HG03521 (cell line): Measurements from ENCODE around the gene PPP1R2C.

Source experiments
- ATAC-seq: cut with Tn5 transposase; IDR thresholded peaks from one replicate; pipeline ENCODE4 v1.9.1; 2021; ENCODE audit warnings: mild to moderate bottlenecking, moderate library complexity; ENCODE audit not compliant: unreplicated experiment

PPP1R2C gene

DNA sequence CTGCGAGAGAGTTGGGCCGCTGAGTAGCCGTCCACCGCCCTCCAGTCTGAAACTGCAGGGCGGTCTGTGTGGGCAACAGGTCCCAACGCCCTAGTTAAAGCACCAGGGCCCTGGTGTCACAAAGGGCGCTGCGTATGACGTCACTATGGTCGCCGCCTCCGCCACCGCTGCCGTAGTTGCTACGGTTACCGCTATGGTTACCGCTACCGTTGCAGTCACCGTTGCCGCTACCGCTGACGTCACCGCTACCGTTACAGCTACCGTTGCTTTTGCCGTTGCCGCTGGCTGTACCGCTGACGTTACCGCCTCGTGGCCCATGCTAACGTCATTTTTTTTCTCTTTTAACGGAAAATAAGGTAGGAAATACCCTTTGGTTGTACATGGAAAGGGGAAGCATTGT, at the start of gene PPP1R2C:
TSS of gene PPP1R2C (minus strand) at position 68 of the 400 bp plus-strand sequence. CDS start 84 bp downstream, outside the sequence.
- no peak for ATAC-seq

- no peak for ATAC-seq
These were observed 47.2 kb upstream of the PPP1R2C start for GRCh38 chrX:42825201-42825600.

DNA sequence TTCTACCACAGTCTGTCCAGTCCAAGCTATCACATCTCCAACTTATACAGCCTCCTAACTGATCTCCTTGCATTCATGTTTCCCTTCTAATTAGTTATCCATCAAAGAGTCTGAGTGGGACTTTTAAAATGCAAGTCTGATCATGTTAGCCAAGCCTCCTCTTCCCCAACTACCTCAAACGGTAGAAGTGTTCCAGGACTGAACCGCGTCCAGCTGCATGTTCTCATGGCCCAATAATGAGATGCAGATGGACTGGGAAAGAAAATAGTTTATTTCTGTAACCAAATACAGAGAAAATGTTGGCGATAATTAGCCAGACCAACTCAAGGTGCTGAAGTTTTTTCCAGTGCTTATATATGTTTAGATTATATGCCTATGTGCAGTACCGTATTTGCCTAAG, 46.6 kb upstream of the PPP1R2C start:
- no peak for ATAC-seq

- ATAC-seq, result no peak
These were observed 45.5 kb upstream of the PPP1R2C start for GRCh38 chrX:42823443-42823842.

DNA sequence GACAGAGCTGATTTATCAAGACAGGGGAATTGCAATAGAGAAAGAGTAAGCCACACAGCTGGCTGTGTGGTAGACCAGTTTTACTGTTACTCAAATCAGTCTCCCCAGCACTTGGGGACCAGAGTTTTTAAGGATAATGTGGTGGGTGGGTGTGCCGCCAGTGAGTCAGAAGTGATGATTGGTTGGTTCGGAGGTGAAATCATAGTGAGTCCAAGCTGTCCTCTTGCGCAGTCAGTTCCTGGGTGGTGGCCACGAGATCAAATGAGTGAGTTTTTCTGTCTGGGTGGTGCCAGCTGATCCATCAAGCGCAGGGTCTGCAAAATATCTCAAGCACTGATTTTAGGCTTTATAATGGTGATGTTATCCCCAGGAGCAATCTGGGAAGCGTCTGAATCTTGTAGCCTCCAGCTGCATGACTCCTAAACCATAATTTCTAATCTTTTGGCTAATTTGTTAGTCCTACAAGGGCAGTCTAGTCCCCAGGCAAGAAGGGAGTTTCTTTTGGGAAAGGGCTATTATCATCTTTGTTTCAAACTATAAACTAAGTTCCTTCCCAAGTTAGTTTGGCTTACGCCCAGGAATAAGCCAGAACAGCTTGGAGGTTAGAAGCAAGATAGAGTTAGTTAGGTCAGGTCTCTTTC, 44.0 kb upstream of the PPP1R2C start:
- ATAC-seq, result no peak

DNA sequence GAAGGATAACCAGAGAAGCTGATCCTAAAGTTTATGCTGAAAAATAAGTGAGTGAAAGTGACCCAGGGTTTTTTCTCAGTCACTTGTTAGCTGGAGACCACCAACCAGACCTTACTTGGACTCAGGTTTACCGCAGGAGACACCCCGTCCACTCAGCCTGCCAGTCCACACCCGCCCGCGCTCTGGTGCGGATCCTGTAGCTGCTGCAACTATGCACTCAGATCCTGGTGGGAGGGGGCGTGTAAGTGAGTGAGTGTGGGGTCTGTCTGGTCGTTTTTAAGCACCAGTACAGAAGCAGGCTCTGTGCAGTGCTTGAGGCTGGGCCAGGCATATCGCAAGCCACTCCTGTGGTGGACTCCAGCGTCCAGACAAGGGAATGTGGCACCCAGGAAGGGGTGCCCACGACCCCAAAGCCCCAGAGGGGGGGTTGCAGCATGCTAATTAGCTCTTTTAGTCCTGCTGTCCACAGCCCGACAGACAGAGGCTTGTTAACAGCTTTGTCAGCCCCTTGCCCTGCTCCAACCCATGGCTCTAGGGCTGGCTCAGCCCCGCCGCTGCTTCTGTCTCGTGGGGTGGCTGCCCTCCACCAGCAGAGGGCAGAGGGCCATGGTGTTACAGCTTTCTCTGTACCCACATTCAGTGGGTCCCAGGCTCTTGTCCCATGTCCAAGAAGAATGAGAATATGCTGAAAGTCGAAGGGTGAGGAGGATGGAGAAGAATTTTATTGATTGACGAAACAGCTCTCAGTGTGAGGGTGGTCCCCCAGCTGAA, 40.4 kb upstream of the PPP1R2C start:
- no peak for ATAC-seq

DNA sequence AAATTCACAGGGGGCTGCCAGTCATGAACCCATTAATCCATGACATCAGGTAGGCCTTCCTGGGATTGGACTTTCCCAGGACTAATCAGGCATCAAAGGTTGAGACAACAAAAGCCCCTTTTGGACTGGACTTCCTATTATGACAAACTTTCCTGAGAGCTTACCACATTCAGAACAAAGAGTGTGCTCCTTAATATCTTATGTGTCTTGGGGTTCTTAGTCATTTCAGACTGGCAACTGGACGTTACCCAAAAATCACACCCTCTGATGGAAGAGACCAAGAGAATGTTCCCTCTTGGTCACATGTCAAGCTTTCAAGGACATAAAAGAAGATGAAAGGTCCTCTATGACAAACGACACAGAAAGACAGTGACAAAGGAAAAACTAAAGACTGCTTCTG, 31.6 kb upstream of the PPP1R2C start:
- no peak for ATAC-seq

- ATAC-seq, result no peak
These were observed 29.4 kb upstream of the PPP1R2C start for GRCh38 chrX:42807393-42807792.

DNA sequence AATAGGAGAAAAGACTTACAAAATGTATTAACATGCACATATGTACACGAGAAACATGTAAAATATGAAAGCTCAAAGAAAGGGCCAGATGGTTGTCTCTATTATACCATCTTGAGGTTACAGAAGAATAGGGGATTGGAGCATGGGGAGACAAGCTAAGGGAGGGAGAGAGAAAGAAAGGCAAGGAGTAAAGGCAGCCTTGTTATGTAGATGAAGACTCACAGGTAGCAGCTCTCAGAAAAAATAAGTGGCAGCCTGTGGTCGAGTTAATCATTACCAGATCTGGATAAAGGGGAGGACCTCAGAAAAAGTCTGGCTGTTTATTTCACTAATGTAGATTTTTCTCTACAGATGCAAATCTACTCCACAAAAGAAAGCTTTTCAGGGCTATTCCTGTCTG, 26.6 kb upstream of the PPP1R2C start:
- no peak for ATAC-seq

GRCh38 chrX:42803320-42803719, 25.4 kb upstream of the PPP1R2C start:
- no peak for ATAC-seq

GRCh38 chrX:42797651-42798269, 19.8 kb upstream of the PPP1R2C start:
- no peak for ATAC-seq

DNA sequence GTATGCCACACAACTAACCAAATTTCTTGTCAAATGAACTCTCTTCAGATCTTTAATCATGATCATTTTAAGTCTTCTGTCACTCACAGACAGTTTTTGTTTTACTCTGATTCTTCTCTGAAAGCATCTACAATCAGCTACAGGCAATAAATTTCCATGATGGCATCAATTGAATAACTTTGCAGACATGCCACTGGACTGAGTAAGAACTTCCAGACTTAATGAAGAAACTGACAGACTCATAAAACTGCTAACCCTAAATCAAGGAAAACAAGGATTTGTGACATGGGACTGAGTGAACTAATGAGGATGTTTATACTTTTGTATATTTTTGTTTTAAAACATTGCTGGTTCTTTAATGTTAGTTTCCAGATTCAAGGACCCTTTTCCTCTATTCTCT, 5.5 kb upstream of the PPP1R2C start:
- no peak for ATAC-seq

DNA sequence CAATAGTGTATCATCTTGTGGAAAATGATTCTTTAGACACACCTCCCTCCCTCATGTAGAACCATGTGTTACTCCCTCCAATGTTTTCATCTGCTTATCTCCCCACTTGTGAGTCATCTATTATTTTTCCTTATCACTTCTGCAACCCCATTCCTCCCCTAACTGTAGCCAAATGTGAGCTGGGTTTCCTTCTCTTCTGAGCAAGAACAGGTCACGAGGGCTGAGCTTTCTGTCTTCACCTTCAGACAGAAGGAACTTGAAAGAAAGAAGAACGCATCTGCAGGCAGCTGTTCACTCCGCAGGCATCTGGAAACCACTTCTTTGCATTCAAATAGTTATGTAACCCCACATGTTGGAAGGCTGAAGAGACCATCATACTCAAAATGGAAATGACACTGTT, 1.8 kb downstream of the PPP1R2C start:
- no peak for ATAC-seq

GRCh38 chrX:42772874-42773273, 5.1 kb downstream of the PPP1R2C start:
- ATAC-seq, result no peak

DNA sequence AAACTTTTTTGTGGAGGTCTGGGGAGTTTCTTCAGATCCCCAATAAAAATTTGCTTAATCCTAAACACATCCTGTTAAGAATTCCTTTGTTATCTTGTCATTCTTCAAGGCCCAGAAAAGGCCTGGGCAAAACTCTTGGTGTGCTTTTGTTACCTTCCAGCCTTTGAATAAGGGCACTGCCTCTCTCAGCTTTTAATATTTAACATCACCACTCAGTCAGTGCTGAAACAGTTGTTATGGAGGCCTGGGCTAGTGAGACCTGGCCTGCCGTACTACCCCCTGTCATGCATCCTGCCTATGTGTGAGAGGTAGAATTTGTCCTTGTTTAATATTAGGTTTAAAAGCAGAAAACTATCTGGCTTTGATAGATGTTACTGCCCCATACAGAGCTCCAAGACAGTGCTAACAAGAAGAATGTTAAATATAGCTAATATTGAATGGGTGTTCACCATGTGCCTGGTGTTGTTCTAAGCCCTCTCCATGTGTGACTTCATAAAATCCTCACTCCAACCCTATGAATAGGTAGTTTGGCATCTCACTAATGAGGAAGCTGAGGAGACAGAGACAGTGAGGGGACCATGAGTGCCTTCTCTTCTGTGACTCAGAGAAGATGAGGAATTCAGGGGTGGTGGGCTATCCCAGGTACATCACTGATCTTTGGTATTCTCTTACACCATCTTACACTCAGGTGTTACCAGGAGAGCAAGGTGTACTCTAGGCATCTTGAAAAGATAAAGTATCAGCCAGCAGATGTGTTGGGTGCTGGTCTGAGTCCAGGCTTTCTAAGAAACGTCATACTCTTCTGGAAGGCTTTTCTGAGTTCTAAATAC, 6.2 kb downstream of the PPP1R2C start:
- ATAC-seq, result no peak

DNA sequence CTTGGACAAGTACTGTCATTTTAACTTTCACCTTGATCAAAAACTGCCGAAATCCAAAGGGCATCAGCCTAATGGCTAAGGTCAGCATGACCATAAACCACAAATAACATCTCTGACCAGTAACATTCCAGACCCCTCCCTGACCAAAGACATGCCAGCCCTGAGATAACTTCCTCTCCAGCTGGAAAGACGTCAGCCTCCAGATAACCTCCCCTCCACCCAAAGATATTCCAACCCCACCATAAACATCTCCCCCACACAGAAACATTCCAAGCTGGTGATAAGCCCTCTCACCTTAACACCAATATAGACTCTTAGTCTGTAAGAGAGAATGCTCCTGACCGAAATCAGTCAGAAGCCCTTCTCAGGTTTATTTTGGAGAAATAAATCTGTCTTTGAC, 7.4 kb downstream of the PPP1R2C start:
- ATAC-seq, result no peak

DNA sequence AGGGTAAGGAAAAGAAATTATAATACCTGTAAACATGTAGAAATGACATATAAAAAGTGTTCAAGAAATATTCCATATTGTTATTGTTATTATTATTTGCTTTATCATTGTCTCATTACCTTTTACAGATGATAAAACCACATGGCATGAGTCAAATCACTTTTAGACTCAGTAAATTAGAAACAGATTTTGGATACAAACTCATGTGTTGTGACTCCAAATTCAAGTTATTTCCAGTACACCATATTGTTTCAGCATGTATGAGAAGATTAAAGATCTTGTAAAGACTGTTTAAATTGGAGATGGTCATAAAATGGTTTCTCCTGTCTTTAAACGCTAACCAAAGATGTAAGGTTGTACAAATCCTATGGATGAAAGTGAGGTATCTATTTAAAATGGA, 18.1 kb downstream of the PPP1R2C start:
- ATAC-seq, result no peak

GRCh38 chrX:42755815-42756214, 22.1 kb downstream of the PPP1R2C start:
- ATAC-seq, result no peak

GRCh38 chrX:42754603-42755002, 23.4 kb downstream of the PPP1R2C start:
- ATAC-seq, result no peak

DNA sequence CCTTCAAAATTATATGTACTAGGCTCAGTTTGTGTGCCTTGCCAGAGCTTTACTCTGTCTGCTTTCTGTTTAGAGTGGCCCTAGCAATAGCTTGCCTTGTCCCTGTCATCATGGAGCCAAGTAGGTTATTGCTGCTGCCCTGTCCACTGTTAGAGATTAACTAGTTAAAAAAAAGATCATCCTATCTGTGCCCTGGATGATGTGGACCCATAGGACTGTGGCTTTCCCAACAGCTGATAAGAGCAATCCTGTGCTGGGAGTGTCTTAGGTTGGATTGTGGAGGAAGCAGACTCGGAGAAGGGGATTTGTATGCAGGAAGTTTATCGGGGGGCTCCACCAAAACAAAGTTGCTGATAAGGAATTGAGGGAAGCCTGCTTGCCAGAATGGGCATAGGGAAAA, 23.8 kb downstream of the PPP1R2C start:
- no peak for ATAC-seq

DNA sequence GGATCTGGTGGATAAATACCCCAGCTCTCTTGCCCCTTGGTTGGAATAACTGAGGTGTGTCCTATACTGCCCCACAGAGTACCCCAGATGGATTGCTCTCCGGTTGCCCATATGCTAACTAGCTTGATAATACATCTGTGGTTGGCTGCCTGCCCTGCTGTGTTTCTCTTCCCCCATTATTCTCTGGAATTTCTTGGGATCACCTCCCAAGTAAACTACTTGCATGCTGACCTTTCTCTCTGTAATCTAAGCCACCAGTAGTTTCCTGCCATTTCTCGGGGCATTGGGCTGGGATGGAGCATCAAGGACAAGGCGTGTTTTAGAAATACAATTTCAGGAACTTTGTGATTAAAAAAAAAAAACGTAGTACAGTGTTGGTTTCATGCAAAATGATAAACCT, 25.2 kb downstream of the PPP1R2C start:
- ATAC-seq, result no peak
